Measurements from ENCODE around the gene SMYD3.
"Not testable (repeated sequence)": the region's sequence is repeated elsewhere in the genome, so short reads cannot be mapped to it uniquely, and the experiment has no call there.

SMYD3 gene

GRCh38 chr1:245825128-245825901 lies 681.8 kb downstream of the SMYD3 start:
- no peaks in the 10 kb centered on the region for H3K36me3 ChIP-seq (ENCODE audit: control insufficient read depth in 2 of 2, insufficient read depth in 2 of 2, low read length in 2 of 2)
- H3K4me3 ChIP-seq (ENCODE audit: low read length in 2 of 2), result no peak overlapping the region
- H3K9me3 ChIP-seq (ENCODE audit: control insufficient read depth in 2 of 2, low read length in 2 of 2), result no peaks in the 10 kb centered on the region
- H3K27ac ChIP-seq (ENCODE audit: low read depth in 2 of 2, low read length in 2 of 2), result no peak overlapping the region
- H3K9ac ChIP-seq (ENCODE audit: low read depth in 1 of 2, low read length in 2 of 2), result no peak overlapping the region
- H3K27me3 ChIP-seq (ENCODE audit: control insufficient read depth in 2 of 2, insufficient read depth in 2 of 2, low read length in 2 of 2), result no peaks in the 10 kb centered on the region
- H3K4me1 ChIP-seq (ENCODE audit: control insufficient read depth in 2 of 2, insufficient read depth in 2 of 2, low read length in 2 of 2), result no peaks in the 10 kb centered on the region

GRCh38 chr1:245823408-245824147 lies 683.5 kb downstream of the SMYD3 start:
- no peak overlapping the region for H3K27ac ChIP-seq (ENCODE audit: low read depth in 2 of 2, low read length in 2 of 2)
- H3K9me3 ChIP-seq (ENCODE audit: control insufficient read depth in 2 of 2, low read length in 2 of 2), result no peaks in the 10 kb centered on the region
- H3K4me3 ChIP-seq (ENCODE audit: low read length in 2 of 2), result no peak overlapping the region
- no peaks in the 10 kb centered on the region for H3K27me3 ChIP-seq (ENCODE audit: control insufficient read depth in 2 of 2, insufficient read depth in 2 of 2, low read length in 2 of 2)
- H3K36me3 ChIP-seq (ENCODE audit: control insufficient read depth in 2 of 2, insufficient read depth in 2 of 2, low read length in 2 of 2), result no peaks in the 10 kb centered on the region
- no peak overlapping the region for H3K9ac ChIP-seq (ENCODE audit: low read depth in 1 of 2, low read length in 2 of 2)
- H3K4me1 ChIP-seq (ENCODE audit: control insufficient read depth in 2 of 2, insufficient read depth in 2 of 2, low read length in 2 of 2), result no peaks in the 10 kb centered on the region

- Histone ChIP-seq H3K27me3 (ENCODE audit: control insufficient read depth in 2 of 2, insufficient read depth in 2 of 2, low read length in 2 of 2) (no peaks in the 10 kb centered on the region), H3K36me3 (ENCODE audit: control insufficient read depth in 2 of 2, insufficient read depth in 2 of 2, low read length in 2 of 2) (no peaks in the 10 kb centered on the region), H3K4me1 (ENCODE audit: control insufficient read depth in 2 of 2, insufficient read depth in 2 of 2, low read length in 2 of 2) (no peaks in the 10 kb centered on the region), H3K9ac (ENCODE audit: low read depth in 1 of 2, low read length in 2 of 2) (no peak overlapping the region), H3K27ac (ENCODE audit: low read depth in 2 of 2, low read length in 2 of 2) (no peak overlapping the region), H3K4me3 (ENCODE audit: low read length in 2 of 2) (no peak overlapping the region), H3K9me3 (ENCODE audit: control insufficient read depth in 2 of 2, low read length in 2 of 2) (no peaks in the 10 kb centered on the region)
Measured at GRCh38 chr1:245822996-245823395, 684.1 kb downstream of the SMYD3 start.

- H3K36me3 ChIP-seq (ENCODE audit: control insufficient read depth in 2 of 2, insufficient read depth in 2 of 2, low read length in 2 of 2); H3K27ac ChIP-seq (ENCODE audit: low read depth in 2 of 2, low read length in 2 of 2); H3K9me3 ChIP-seq (ENCODE audit: control insufficient read depth in 2 of 2, low read length in 2 of 2); H3K9ac ChIP-seq (ENCODE audit: low read depth in 1 of 2, low read length in 2 of 2); H3K4me3 ChIP-seq (ENCODE audit: low read length in 2 of 2); H3K27me3 ChIP-seq (ENCODE audit: control insufficient read depth in 2 of 2, insufficient read depth in 2 of 2, low read length in 2 of 2); H3K4me1 ChIP-seq (ENCODE audit: control insufficient read depth in 2 of 2, insufficient read depth in 2 of 2, low read length in 2 of 2): not testable (repeated sequence)
Measured at GRCh38 chr1:245818363-245818762, 688.7 kb downstream of the SMYD3 start.

GRCh38 chr1:245816496-245816895 lies 690.6 kb downstream of the SMYD3 start:
- not testable (repeated sequence) for H3K9me3 ChIP-seq (ENCODE audit: control insufficient read depth in 2 of 2, low read length in 2 of 2); H3K9ac ChIP-seq (ENCODE audit: low read depth in 1 of 2, low read length in 2 of 2); H3K27me3 ChIP-seq (ENCODE audit: control insufficient read depth in 2 of 2, insufficient read depth in 2 of 2, low read length in 2 of 2); H3K4me1 ChIP-seq (ENCODE audit: control insufficient read depth in 2 of 2, insufficient read depth in 2 of 2, low read length in 2 of 2); H3K27ac ChIP-seq (ENCODE audit: low read depth in 2 of 2, low read length in 2 of 2); H3K4me3 ChIP-seq (ENCODE audit: low read length in 2 of 2); H3K36me3 ChIP-seq (ENCODE audit: control insufficient read depth in 2 of 2, insufficient read depth in 2 of 2, low read length in 2 of 2)

- no peak overlapping the region for H3K27ac ChIP-seq (ENCODE audit: low read depth in 2 of 2, low read length in 2 of 2)
Measured at GRCh38 chr1:245814651-245815050, 692.4 kb downstream of the SMYD3 start.

GRCh38 chr1:245812278-245812677 lies 694.8 kb downstream of the SMYD3 start:
- Histone ChIP-seq H3K36me3 (ENCODE audit: control insufficient read depth in 2 of 2, insufficient read depth in 2 of 2, low read length in 2 of 2) (no peaks in the 10 kb centered on the region), H3K9ac (ENCODE audit: low read depth in 1 of 2, low read length in 2 of 2) (no peak overlapping the region), H3K27me3 (ENCODE audit: control insufficient read depth in 2 of 2, insufficient read depth in 2 of 2, low read length in 2 of 2) (no peaks in the 10 kb centered on the region), H3K4me1 (ENCODE audit: control insufficient read depth in 2 of 2, insufficient read depth in 2 of 2, low read length in 2 of 2) (peaks cover 0 to 5% of the 10 kb centered on the region in 2 donors), H3K4me3 (ENCODE audit: low read length in 2 of 2) (no peak overlapping the region), H3K9me3 (ENCODE audit: control insufficient read depth in 2 of 2, low read length in 2 of 2) (no peaks in the 10 kb centered on the region), H3K27ac (ENCODE audit: low read depth in 2 of 2, low read length in 2 of 2) (no peak overlapping the region)

More at GRCh38 chr1:245814651-245815050, 692.4 kb downstream of the SMYD3 start:
- Histone ChIP-seq H3K27me3 (ENCODE audit: control insufficient read depth in 2 of 2, insufficient read depth in 2 of 2, low read length in 2 of 2) (no peaks in the 10 kb centered on the region), H3K9me3 (ENCODE audit: control insufficient read depth in 2 of 2, low read length in 2 of 2) (no peaks in the 10 kb centered on the region), H3K4me1 (ENCODE audit: control insufficient read depth in 2 of 2, insufficient read depth in 2 of 2, low read length in 2 of 2) (peaks cover 0 to 5% of the 10 kb centered on the region in 2 donors), H3K9ac (ENCODE audit: low read depth in 1 of 2, low read length in 2 of 2) (no peak overlapping the region), H3K36me3 (ENCODE audit: control insufficient read depth in 2 of 2, insufficient read depth in 2 of 2, low read length in 2 of 2) (no peaks in the 10 kb centered on the region), H3K4me3 (ENCODE audit: low read length in 2 of 2) (no peak overlapping the region)

- Histone ChIP-seq H3K4me1 (ENCODE audit: control insufficient read depth in 2 of 2, insufficient read depth in 2 of 2, low read length in 2 of 2) (peaks cover 0 to 7% of the 10 kb centered on the region in 2 donors), H3K27me3 (ENCODE audit: control insufficient read depth in 2 of 2, insufficient read depth in 2 of 2, low read length in 2 of 2) (no peaks in the 10 kb centered on the region), H3K36me3 (ENCODE audit: control insufficient read depth in 2 of 2, insufficient read depth in 2 of 2, low read length in 2 of 2) (no peaks in the 10 kb centered on the region), H3K9me3 (ENCODE audit: control insufficient read depth in 2 of 2, low read length in 2 of 2) (no peaks in the 10 kb centered on the region), H3K27ac (ENCODE audit: low read depth in 2 of 2, low read length in 2 of 2) (no peak overlapping the region), H3K4me3 (ENCODE audit: low read length in 2 of 2) (no peak overlapping the region), H3K9ac (ENCODE audit: low read depth in 1 of 2, low read length in 2 of 2) (no peak overlapping the region)
Measured at GRCh38 chr1:245810789-245811337, 696.2 kb downstream of the SMYD3 start.

- Histone ChIP-seq H3K4me1 (ENCODE audit: control insufficient read depth in 2 of 2, insufficient read depth in 2 of 2, low read length in 2 of 2) (peaks cover 0 to 7% of the 10 kb centered on the region in 2 donors), H3K27ac (ENCODE audit: low read depth in 2 of 2, low read length in 2 of 2) (no peak overlapping the region)
Measured at GRCh38 chr1:245810181-245810769, 696.8 kb downstream of the SMYD3 start.

GRCh38 chr1:245809361-245809760 lies 697.7 kb downstream of the SMYD3 start:
- no peak overlapping the region for H3K9ac ChIP-seq (ENCODE audit: low read depth in 1 of 2, low read length in 2 of 2)
- no peaks in the 10 kb centered on the region for H3K27me3 ChIP-seq (ENCODE audit: control insufficient read depth in 2 of 2, insufficient read depth in 2 of 2, low read length in 2 of 2)
- peaks cover 0 to 7% of the 10 kb centered on the region in 2 donors for H3K4me1 ChIP-seq (ENCODE audit: control insufficient read depth in 2 of 2, insufficient read depth in 2 of 2, low read length in 2 of 2)
- no peaks in the 10 kb centered on the region for H3K36me3 ChIP-seq (ENCODE audit: control insufficient read depth in 2 of 2, insufficient read depth in 2 of 2, low read length in 2 of 2)
- no peak overlapping the region for H3K27ac ChIP-seq (ENCODE audit: low read depth in 2 of 2, low read length in 2 of 2)
- no peaks in the 10 kb centered on the region for H3K9me3 ChIP-seq (ENCODE audit: control insufficient read depth in 2 of 2, low read length in 2 of 2)
- no peak overlapping the region for H3K4me3 ChIP-seq (ENCODE audit: low read length in 2 of 2)

More at GRCh38 chr1:245810181-245810769, 696.8 kb downstream of the SMYD3 start:
- Histone ChIP-seq H3K4me3 (ENCODE audit: low read length in 2 of 2) (no peak overlapping the region), H3K9ac (ENCODE audit: low read depth in 1 of 2, low read length in 2 of 2) (no peak overlapping the region), H3K9me3 (ENCODE audit: control insufficient read depth in 2 of 2, low read length in 2 of 2) (no peaks in the 10 kb centered on the region), H3K27me3 (ENCODE audit: control insufficient read depth in 2 of 2, insufficient read depth in 2 of 2, low read length in 2 of 2) (no peaks in the 10 kb centered on the region), H3K36me3 (ENCODE audit: control insufficient read depth in 2 of 2, insufficient read depth in 2 of 2, low read length in 2 of 2) (no peaks in the 10 kb centered on the region)

Data from mucosa of rectum (tissue), 2 donors.